ENCODE measurements around the gene ZNF808. TPM values are rescaled to one million over a fixed set of nuclear protein-coding genes. Genes with fewer than 3 reads are reported as not detected.
"Not testable (repeated sequence)": the region's sequence is repeated elsewhere in the genome, so short reads cannot be mapped to it uniquely, and the experiment has no call there.

The ZNF808 gene
- total RNA-seq, 1 donor from 2014 or later: 37.4 TPM

DNA sequence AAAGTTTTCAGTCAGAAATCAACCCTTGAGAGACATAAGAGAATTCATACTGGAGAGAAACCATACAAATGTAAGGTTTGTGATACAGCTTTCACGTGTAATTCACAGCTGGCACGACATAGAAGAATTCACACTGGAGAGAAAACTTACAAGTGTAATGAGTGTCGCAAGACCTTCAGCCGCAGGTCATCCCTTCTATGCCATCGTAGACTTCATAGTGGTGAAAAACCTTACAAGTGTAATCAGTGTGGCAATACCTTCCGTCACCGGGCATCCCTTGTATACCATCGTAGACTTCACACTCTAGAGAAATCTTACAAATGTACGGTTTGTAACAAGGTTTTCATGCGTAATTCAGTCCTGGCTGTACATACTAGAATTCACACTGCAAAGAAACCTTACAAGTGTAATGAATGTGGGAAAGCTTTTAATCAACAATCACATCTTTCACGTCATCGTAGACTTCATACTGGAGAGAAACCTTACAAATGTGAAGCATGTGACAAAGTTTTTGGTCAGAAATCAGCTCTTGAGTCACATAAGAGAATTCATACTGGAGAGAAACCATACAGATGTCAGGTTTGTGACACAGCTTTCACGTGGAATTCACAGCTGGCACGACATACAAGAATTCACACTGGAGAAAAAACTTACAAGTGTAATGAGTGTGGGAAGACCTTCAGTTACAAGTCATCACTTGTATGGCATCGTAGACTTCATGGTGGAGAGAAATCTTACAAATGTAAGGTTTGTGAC lies 26.9 kb downstream of the ZNF808 start:
- H3K4me3 Mint-ChIP-seq: no peak overlapping the region
- peaks cover 72% of the 10 kb centered on the region for H3K36me3 Mint-ChIP-seq
- peaks cover 34% of the 10 kb centered on the region for H3K9me3 Mint-ChIP-seq
- no peaks in the 10 kb centered on the region for H3K4me1 Mint-ChIP-seq (ENCODE audit: unreplicated experiment)
- no peaks in the 10 kb centered on the region for H3K27me3 Mint-ChIP-seq
- no peak for DNase-seq (ENCODE audit: extremely low spot score, unreplicated experiment)
- TF ChIP-seq CTCF (conservative IDR thresholded peaks at IDR 0.05): no peak
- no peak overlapping the region for H3K27ac Mint-ChIP-seq

GRCh38 chr19:52557231-52557995 lies 29.9 kb downstream of the ZNF808 start:
- H3K36me3 Mint-ChIP-seq: peaks cover 72% of the 10 kb centered on the region
- no peak overlapping the region for H3K4me3 Mint-ChIP-seq
- no peak overlapping the region for H3K27ac Mint-ChIP-seq
- no peak for TF ChIP-seq CTCF (conservative IDR thresholded peaks at IDR 0.05)
- no peaks in the 10 kb centered on the region for H3K27me3 Mint-ChIP-seq
- no peak for DNase-seq (ENCODE audit: extremely low spot score, unreplicated experiment)
- H3K4me1 Mint-ChIP-seq (ENCODE audit: unreplicated experiment): no peaks in the 10 kb centered on the region
- peaks cover 27% of the 10 kb centered on the region for H3K9me3 Mint-ChIP-seq

GRCh38 chr19:52558732-52559445 lies 31.4 kb downstream of the ZNF808 start:
- not testable (repeated sequence) for DNase-seq (ENCODE audit: extremely low spot score, unreplicated experiment); H3K27ac Mint-ChIP-seq; H3K4me1 Mint-ChIP-seq (ENCODE audit: unreplicated experiment); H3K27me3 Mint-ChIP-seq; H3K4me3 Mint-ChIP-seq
- Mint-ChIP-seq H3K36me3 (peaks cover 69% of the 10 kb centered on the region), H3K9me3 (peaks cover 18% of the 10 kb centered on the region)

GRCh38 chr19:52561611-52562010 lies 34.1 kb downstream of the ZNF808 start:
- not testable (repeated sequence) for H3K27ac Mint-ChIP-seq; H3K4me1 Mint-ChIP-seq (ENCODE audit: unreplicated experiment); DNase-seq (ENCODE audit: extremely low spot score, unreplicated experiment); H3K9me3 Mint-ChIP-seq; H3K27me3 Mint-ChIP-seq; H3K4me3 Mint-ChIP-seq
- H3K36me3 Mint-ChIP-seq: peaks cover 59% of the 10 kb centered on the region

GRCh38 chr19:52566121-52566520 lies 38.7 kb downstream of the ZNF808 start:
- no peaks in the 10 kb centered on the region for H3K27me3 Mint-ChIP-seq
- peaks cover 31% of the 10 kb centered on the region for H3K36me3 Mint-ChIP-seq
- H3K27ac Mint-ChIP-seq: no peak overlapping the region
- peaks cover 15% of the 10 kb centered on the region for H3K4me1 Mint-ChIP-seq (ENCODE audit: unreplicated experiment)
- no peak for DNase-seq (ENCODE audit: extremely low spot score, unreplicated experiment)
- no peak for TF ChIP-seq CTCF (conservative IDR thresholded peaks at IDR 0.05)
- H3K9me3 Mint-ChIP-seq: no peaks in the 10 kb centered on the region
- H3K4me3 Mint-ChIP-seq: no peak overlapping the region

DNA sequence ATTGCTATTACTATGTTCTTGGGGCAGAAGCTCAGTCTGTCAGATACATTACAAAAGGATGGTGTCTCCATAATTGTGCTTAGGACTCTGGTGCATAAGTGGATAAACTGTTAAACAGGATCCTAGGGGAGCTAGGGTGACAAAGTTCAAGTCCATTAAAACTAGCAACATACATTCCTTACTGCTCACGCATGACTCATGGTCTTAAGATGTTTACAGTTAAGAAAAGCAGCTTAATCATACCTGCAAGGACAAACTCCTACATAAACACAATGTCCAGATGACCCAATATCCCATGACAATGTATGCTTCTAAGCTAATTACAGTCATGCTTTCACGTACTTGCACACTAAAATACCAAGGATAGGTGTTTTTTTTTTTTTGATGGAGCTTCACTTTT lies 39.1 kb downstream of the ZNF808 start:
- peak overlapping the region; percentile 27 for H3K4me3 Mint-ChIP-seq
- no peaks in the 10 kb centered on the region for H3K9me3 Mint-ChIP-seq
- H3K27me3 Mint-ChIP-seq: no peaks in the 10 kb centered on the region
- H3K36me3 Mint-ChIP-seq: peaks cover 30% of the 10 kb centered on the region
- H3K27ac Mint-ChIP-seq: peak overlapping the region; percentile 29
- no peak for DNase-seq (ENCODE audit: extremely low spot score, unreplicated experiment)
- H3K4me1 Mint-ChIP-seq (ENCODE audit: unreplicated experiment): peaks cover 19% of the 10 kb centered on the region
- TF ChIP-seq CTCF (conservative IDR thresholded peaks at IDR 0.05): no peak

Measured in type B pancreatic cell (in vitro differentiated cells).